Thymus (tissue), 14 donors: Measurements from ENCODE around the gene CEP68. TPM values are rescaled to one million over a fixed set of nuclear protein-coding genes. Genes with fewer than 3 reads are reported as not detected.

Source experiments
- DNase-seq, 9 donors: peaks; one replicate each; pipeline ENCODE4 v3.0.0-alpha.2; 2013; ENCODE audit warnings: low spot score in 9 of 9, low read depth in 6 of 9, missing footprints in 1 of 9
- H3K27ac ChIP-seq, 2 donors: one replicate each; pipeline ENCODE4 v1.5.1; 2013; ENCODE audit warnings: control low read depth in 1 of 2, low read depth in 1 of 2, low read length in 1 of 2, mild to moderate bottlenecking in 1 of 2, moderate library complexity in 1 of 2
- H3K27me3 ChIP-seq, 2 donors: one replicate each; pipeline ENCODE4 v1.5.1; 2013; ENCODE audit warnings: low read length in 1 of 2; ENCODE audit not compliant: control insufficient read depth in 2 of 2, insufficient read depth in 1 of 2
- H3K36me3 ChIP-seq, 2 donors: one replicate each; pipeline ENCODE4 v1.5.1; 2013; ENCODE audit warnings: low read length in 1 of 2, mild to moderate bottlenecking in 1 of 2, moderate library complexity in 1 of 2; ENCODE audit not compliant: control insufficient read depth in 2 of 2, insufficient read depth in 2 of 2
- H3K4me1 ChIP-seq, 2 donors: one replicate each; pipeline ENCODE4 v1.5.1; 2013; ENCODE audit warnings: low read length in 2 of 2; ENCODE audit not compliant: control insufficient read depth in 2 of 2, insufficient read depth in 2 of 2
- H3K4me3 ChIP-seq, 2 donors: one replicate each; pipeline ENCODE4 v1.5.1; 2013; ENCODE audit warnings: low read length in 2 of 2, control low read depth in 1 of 2, mild to moderate bottlenecking in 1 of 2
- H3K9me3 ChIP-seq, 2 donors: one replicate each; pipeline ENCODE4 v1.5.1; 2013; ENCODE audit warnings: low read length in 1 of 2, mild to moderate bottlenecking in 1 of 2; ENCODE audit not compliant: control insufficient read depth in 2 of 2, insufficient read depth in 1 of 2
- WGBS: extraction: QIAGEN DNeasy Blood & Tissue Kit; methylation state at CpG from one replicate; pipeline ENCODE4 v1.1.7; 2013; 5-methylcytosine and 5-hydroxymethylcytosine counted together
- long read RNA-seq, 10 donors: transcript quantifications; one replicate each; lab custom pipeline, GENCODE V29; 2026
- polyA plus RNA-seq: library from polyadenylated mRNA; stranded (reverse); fragments of 200-250 nt; gene quantifications from one replicate; pipeline ENCODE4 v1.2.3, GENCODE V29; 2013
- total RNA-seq: library from RNA; stranded (reverse); fragments of 120-200 nt; gene quantifications from one replicate; pipeline ENCODE4 v1.2.4, GENCODE V29; 2013
- donor health status: healthy.

The CEP68 gene
- 8.0 TPM for total RNA-seq
- polyA plus RNA-seq: 13.3 TPM
- long read RNA-seq, donor 1, full-length matches to known transcripts: 1 of 1 reads
- long read RNA-seq, donor 1, partial matches to known transcripts: 0 of 1 reads
- long read RNA-seq, donor 1, other reads (novel, unspliced or antisense): 0 of 1 reads
- long read RNA-seq, donor 2, full-length matches to known transcripts: 2 of 8 reads
- long read RNA-seq, donor 2, partial matches to known transcripts: 6 of 8 reads
- long read RNA-seq, donor 2, other reads (novel, unspliced or antisense): 0 of 8 reads
- long read RNA-seq, donor 3, partial matches to known transcripts: 17 of 103 reads
- long read RNA-seq, donor 3, other reads (novel, unspliced or antisense): 86 of 103 reads
- long read RNA-seq, donor 4: 0 reads
- long read RNA-seq, donor 5, full-length matches to known transcripts: 3 of 3 reads
- long read RNA-seq, donor 5, partial matches to known transcripts: 0 of 3 reads
- long read RNA-seq, donor 5, other reads (novel, unspliced or antisense): 0 of 3 reads
- long read RNA-seq, donor 6: 0 reads
- long read RNA-seq, donor 7: 0 reads
- long read RNA-seq, donor 8: 0 reads
- long read RNA-seq, donor 9: 0 reads
- long read RNA-seq, donor 10: 0 reads

- DNase-seq: peak; percentile 89 to 98 (median 95)
- Histone ChIP-seq H3K9me3 (no peaks in the 10 kb centered on the region), H3K36me3 (no peaks in the 10 kb centered on the region), H3K4me3 (peak within 1 kb of the TSS; percentile 70 to 72), H3K4me1 (peaks cover 24 to 48% of the 10 kb centered on the region in 2 donors), H3K27me3 (no peaks in the 10 kb centered on the region), H3K27ac (peak within 1 kb of the TSS; percentile 69 to 90)
- WGBS: under 1% methylated on average over 99 of the region's 99 CpGs
Measured at GRCh38 chr2:65056215-65057053, at the start of gene CEP68. Gene CEP68 (plus strand): TSS chr2:65056416. CDS start chr2:65069445, 13,029 bp downstream.

- WGBS: 93% methylated on average over 1 of the region's 1 CpG
Measured at GRCh38 chr2:65013776-65014175, 42.4 kb upstream of the CEP68 start.

GRCh38 chr2:65015731-65016130, 40.5 kb upstream of the CEP68 start:
- Histone ChIP-seq H3K36me3 (peaks cover 39 to 61% of the 10 kb centered on the region in 2 donors), H3K4me1 (peaks cover 6 to 17% of the 10 kb centered on the region in 2 donors), H3K4me3 (no peak overlapping the region), H3K9me3 (no peaks in the 10 kb centered on the region), H3K27me3 (no peaks in the 10 kb centered on the region), H3K27ac (no peak overlapping the region)
- DNase-seq: no peak
- 95% methylated on average over 5 of the region's 5 CpGs for WGBS

More at GRCh38 chr2:65013776-65014175, 42.4 kb upstream of the CEP68 start:
- Histone ChIP-seq H3K36me3 (peaks cover 22 to 48% of the 10 kb centered on the region in 2 donors), H3K4me3 (no peak overlapping the region), H3K27ac (no peak overlapping the region), H3K9me3 (no peaks in the 10 kb centered on the region), H3K4me1 (peaks cover 6 to 17% of the 10 kb centered on the region in 2 donors), H3K27me3 (no peaks in the 10 kb centered on the region)
- DNase-seq: no peak

GRCh38 chr2:65016789-65017188, 39.4 kb upstream of the CEP68 start:
- Histone ChIP-seq H3K4me1 (peaks cover 6 to 17% of the 10 kb centered on the region in 2 donors), H3K9me3 (no peaks in the 10 kb centered on the region), H3K27ac (no peak overlapping the region), H3K36me3 (peaks cover 45 to 67% of the 10 kb centered on the region in 2 donors), H3K27me3 (no peaks in the 10 kb centered on the region), H3K4me3 (no peak overlapping the region)
- no peak for DNase-seq
- 90% methylated on average over 6 of the region's 6 CpGs for WGBS

GRCh38 chr2:65017335-65017734, 38.9 kb upstream of the CEP68 start:
- H3K4me3 ChIP-seq: no peak overlapping the region
- 25% methylated on average over 4 of the region's 4 CpGs for WGBS
- H3K9me3 ChIP-seq: no peaks in the 10 kb centered on the region
- H3K27ac ChIP-seq: no peak overlapping the region
- peaks cover 50 to 71% of the 10 kb centered on the region in 2 donors for H3K36me3 ChIP-seq
- peaks cover 6 to 17% of the 10 kb centered on the region in 2 donors for H3K4me1 ChIP-seq
- peak in 1 of 9 donors; percentile 63 for DNase-seq
- no peaks in the 10 kb centered on the region for H3K27me3 ChIP-seq

- H3K27ac ChIP-seq: peak overlapping the region in 1 of 2 donors; percentile 27
- H3K27me3 ChIP-seq: no peaks in the 10 kb centered on the region
- peaks cover 6 to 17% of the 10 kb centered on the region in 2 donors for H3K4me1 ChIP-seq
- H3K4me3 ChIP-seq: no peak overlapping the region
- DNase-seq: no peak
- 59% methylated on average over 15 of the region's 15 CpGs for WGBS
- peaks cover 55 to 72% of the 10 kb centered on the region in 2 donors for H3K36me3 ChIP-seq
- no peaks in the 10 kb centered on the region for H3K9me3 ChIP-seq
Measured at GRCh38 chr2:65018141-65018582, 38.1 kb upstream of the CEP68 start.

GRCh38 chr2:65019010-65019409, 37.2 kb upstream of the CEP68 start:
- Histone ChIP-seq H3K36me3 (peaks cover 58 to 76% of the 10 kb centered on the region in 2 donors), H3K4me1 (peaks cover 6 to 17% of the 10 kb centered on the region in 2 donors), H3K27me3 (no peaks in the 10 kb centered on the region), H3K4me3 (no peak overlapping the region), H3K9me3 (no peaks in the 10 kb centered on the region), H3K27ac (no peak overlapping the region)
- WGBS: 93% methylated on average over 1 of the region's 1 CpG
- DNase-seq: no peak

GRCh38 chr2:65019675-65020195, 36.5 kb upstream of the CEP68 start:
- H3K27me3 ChIP-seq: no peaks in the 10 kb centered on the region
- H3K9me3 ChIP-seq: no peaks in the 10 kb centered on the region
- no peak for DNase-seq
- H3K27ac ChIP-seq: no peak overlapping the region
- H3K4me3 ChIP-seq: no peak overlapping the region
- H3K4me1 ChIP-seq: peaks cover under 1 to 18% of the 10 kb centered on the region in 2 donors
- WGBS: 99% methylated on average over 8 of the region's 8 CpGs
- peaks cover 58 to 83% of the 10 kb centered on the region in 2 donors for H3K36me3 ChIP-seq
